B cell (primary cell): ENCODE results near the gene BZW1. TPM values are rescaled to one million over a fixed set of nuclear protein-coding genes. Genes with fewer than 3 reads are reported as not detected.

ENCODE experiments used
- ATAC-seq: fragments of 200-7000 bp; cut with Tn5 transposase; one replicate; pipeline ENCODE4 v1.10.0; 2021; ENCODE audit warnings: low read depth, mild to moderate bottlenecking, moderate number of reproducible peaks, moderate library complexity
- CTCF ChIA-PET: fragments of 350-600 bp; sonication (Branson Sonifier 250); formaldehyde crosslinking; loops from one replicate; lab custom pipeline; 2021; ENCODE audit warnings: antibody characterized with exemption, inconsistent platforms; lab: Charles Lee
- POLR2A ChIA-PET: fragments of 350-600 bp; sonication (Branson Sonifier 250); formaldehyde crosslinking; loops from one replicate; lab custom pipeline; 2021; ENCODE audit warnings: antibody characterized with exemption; lab: Charles Lee
- DNase-seq: peaks from one replicate; pipeline ENCODE4 v3.0.0; 2013
- H2AFZ ChIP-seq: 2 replicates; pipeline ENCODE4 v1.6.1; 2012; ENCODE audit warnings: mild to moderate bottlenecking, low read depth, low read length; ENCODE audit not compliant: insufficient read depth, poor library complexity, severe bottlenecking
- H3K27ac ChIP-seq, 2 donors: 1 replicate in 1 of 2; 2 replicates in 1 of 2; pipeline ENCODE4 v1.5.1; 2012 to 2013; ENCODE audit warnings: low read length in 2 of 2, mild to moderate bottlenecking in 2 of 2, moderate library complexity in 1 of 2
- H3K27me3 ChIP-seq, 4 experiments: fragments of 200-600 bp in 1 of 4; sonication (generic) in 1 of 4; replicated peaks in 1 of 4; 1 replicate in 2 of 4; 2 replicates in 2 of 4; pipeline versions ENCODE4 v1.6.1 to v1.7.0; 2013 to 2016; ENCODE audit warnings: low read length in 3 of 4, mild to moderate bottlenecking in 2 of 4, mixed read lengths in 1 of 4, moderate library complexity in 1 of 4; ENCODE audit not compliant: insufficient read depth in 4 of 4, control insufficient read depth in 3 of 4; ENCODE audit errors: control extremely low read depth in 1 of 4
- H3K36me3 ChIP-seq, 2 experiments: replicated peaks in 1 of 2; 1 replicate in 1 of 2; 2 replicates in 1 of 2; pipeline versions ENCODE4 v1.6.1 to v1.7.1; 2013; ENCODE audit warnings: low read length in 1 of 2; ENCODE audit not compliant: insufficient read depth in 2 of 2, control insufficient read depth in 1 of 2; ENCODE audit errors: control extremely low read depth in 1 of 2, extremely low read depth in 1 of 2
- H3K4me1 ChIP-seq, 2 donors: fragments of 200-600 bp in 1 of 2; sonication (generic) in 1 of 2; 1 replicate in 1 of 2; 2 replicates in 1 of 2; pipeline versions ENCODE4 v1.5.1 to v1.6.1; 2013 to 2017; ENCODE audit warnings: low read length in 2 of 2; ENCODE audit not compliant: control insufficient read depth in 2 of 2, insufficient read depth in 2 of 2
- H3K4me2 ChIP-seq: replicated peaks from 2 replicates; pipeline ENCODE3; 2012; ENCODE audit warnings: mild to moderate bottlenecking, low read depth, low read length; ENCODE audit not compliant: poor library complexity, severe bottlenecking
- H3K4me3 ChIP-seq, 5 experiments: fragments of 200-600 bp in 1 of 5; sonication (generic) in 1 of 5; 1 replicate in 3 of 5; 2 replicates in 2 of 5; pipeline versions ENCODE4 v1.5.1 to v1.7.0; 2011 to 2016; ENCODE audit warnings: low read length in 4 of 5, mild to moderate bottlenecking in 4 of 5, low read depth in 2 of 5, control low read depth in 1 of 5, moderate library complexity in 1 of 5; ENCODE audit not compliant: insufficient read depth in 1 of 5; ENCODE audit errors: control extremely low read depth in 1 of 5, extremely low read depth in 1 of 5
- H3K79me2 ChIP-seq: fragments of 200-600 bp; sonication (generic); one replicate; pipeline ENCODE4 v1.6.0; 2016; ENCODE audit warnings: low read length; ENCODE audit not compliant: control insufficient read depth, insufficient read depth
- H3K9ac ChIP-seq: fragments of 200-600 bp; sonication (generic); 2 replicates; pipeline ENCODE4 v1.6.1; 2017; ENCODE audit warnings: mild to moderate bottlenecking, low read length, moderate library complexity
- H3K9me3 ChIP-seq, 3 donors: one replicate each; pipeline versions ENCODE4 v1.6.1 to v1.7.1; 2013; ENCODE audit warnings: low read length in 2 of 3; ENCODE audit not compliant: control insufficient read depth in 2 of 3, insufficient read depth in 1 of 3; ENCODE audit errors: control extremely low read depth in 1 of 3
- H4K20me1 ChIP-seq: 2 replicates; pipeline ENCODE4 v1.6.0; 2012; ENCODE audit warnings: mild to moderate bottlenecking, low read length; ENCODE audit not compliant: insufficient read depth, control insufficient read depth, poor library complexity, severe bottlenecking
- H3K27ac Mint-ChIP-seq: one replicate; pipeline ENCODE4 v1.8.0; 2021; ENCODE audit warnings: mixed read lengths
- H3K27me3 Mint-ChIP-seq: one replicate; pipeline ENCODE4 v1.8.0; 2021; ENCODE audit warnings: mixed read lengths
- H3K4me1 Mint-ChIP-seq: one replicate; pipeline ENCODE4 v1.8.0; 2021; ENCODE audit warnings: mixed read lengths
- H3K4me3 Mint-ChIP-seq: one replicate; pipeline ENCODE4 v1.8.0; 2021; ENCODE audit warnings: mixed read lengths
- H3K9me3 Mint-ChIP-seq: one replicate; pipeline ENCODE4 v1.8.0; 2022; ENCODE audit warnings: mixed read lengths; ENCODE audit not compliant: insufficient read depth
- EZH2 ChIP-seq: IDR thresholded peaks from 2 replicates; pipeline ENCODE4 v1.6.1; 2012; ENCODE audit warnings: borderline replicate concordance, low read depth, mild to moderate bottlenecking, moderate library complexity, low read length; ENCODE audit not compliant: insufficient read depth, poor library complexity, severe bottlenecking
- WGBS: methylation state at CpG from one replicate; pipeline ENCODE4 v1.1.5; 2013; ENCODE audit warnings: missing lambda C conversion rate; ENCODE audit not compliant: insufficient coverage; 5-methylcytosine and 5-hydroxymethylcytosine counted together
- intact Hi-C: fragments of 100-400 bp; cut with micrococcal nuclease; formaldehyde crosslinking; loops from one replicate; pipeline ENCODE4 v1.10.0; 2022
- polyA plus RNA-seq: library from polyadenylated mRNA; depleted of rRNA; stranded (reverse); fragments of >200 nt; gene quantifications from 2 replicates; pipeline ENCODE4 v1.2.3, GENCODE V29; 2012
- total RNA-seq, 2 donors: library from RNA; stranded (reverse); fragments of 120-200 nt in 1 of 2; gene quantifications; 1 replicate in 1 of 2; 2 replicates in 1 of 2; pipeline versions ENCODE4 v1.2.3 to v1.2.4, GENCODE V29; 2013 to 2022
- TF ChIP-seq, protein P1 (sequence below): fragments of 200-600 bp; IDR thresholded peaks from one replicate; pipeline ENCODE4 v1.8.0; 2022; ENCODE audit warnings: antibody characterized with exemption, mild to moderate bottlenecking

BZW1 gene
- total and polyA plus RNA-seq, 2 donors (not counting 1 experiment from before 2014, with no cell fraction given) = 53.8 to 109 TPM

DNA sequence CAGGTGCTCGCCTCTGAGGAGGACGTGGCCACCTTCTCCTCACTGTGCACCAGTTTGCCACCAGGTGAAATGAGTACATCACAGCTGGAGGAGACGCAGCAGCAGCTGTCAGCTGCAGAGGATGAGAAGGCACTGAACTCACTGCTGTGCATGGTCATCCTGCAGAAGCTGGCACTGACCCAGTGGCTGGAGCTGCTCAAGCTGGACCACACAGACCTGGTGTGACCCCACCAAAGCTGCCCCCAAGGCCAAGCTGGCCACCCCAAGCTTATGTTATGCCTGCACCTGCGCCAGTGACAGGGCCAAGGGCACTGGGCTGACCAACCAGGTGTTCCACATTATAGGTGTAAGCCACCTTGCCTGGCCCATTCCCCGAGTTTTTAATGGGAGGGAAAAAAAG, 33.5 kb downstream of the BZW1 start:
- Mint-ChIP-seq H3K4me3 (no peak overlapping the region), H3K27me3 (no peaks in the 10 kb centered on the region), H3K27ac (no peak overlapping the region), H3K9me3 (no peaks in the 10 kb centered on the region), H3K4me1 (no peaks in the 10 kb centered on the region)
- Histone ChIP-seq H2AFZ (no peak overlapping the region), H3K36me3 (no peaks in the 10 kb centered on the region), H3K9ac (no peak overlapping the region), H3K9me3 (no peaks in the 10 kb centered on the region), H3K4me1 (no peaks in the 10 kb centered on the region), H3K4me2 (no peak overlapping the region), H3K79me2 (no peaks in the 10 kb centered on the region), H3K27ac (no peak overlapping the region), H3K4me3 (no peak overlapping the region), H4K20me1 (no peaks in the 10 kb centered on the region), H3K27me3 (no peaks in the 10 kb centered on the region)
- POLR2A ChIA-PET = interaction anchor here (1.4 kb wide), 1 partner anchor 19 kb away, joined by 4 read pairs; the partner anchor contains the start of gene CLK1
- no peak for ATAC-seq
- CTCF ChIA-PET = no interaction called here
- TF ChIP-seq, protein P1, sequence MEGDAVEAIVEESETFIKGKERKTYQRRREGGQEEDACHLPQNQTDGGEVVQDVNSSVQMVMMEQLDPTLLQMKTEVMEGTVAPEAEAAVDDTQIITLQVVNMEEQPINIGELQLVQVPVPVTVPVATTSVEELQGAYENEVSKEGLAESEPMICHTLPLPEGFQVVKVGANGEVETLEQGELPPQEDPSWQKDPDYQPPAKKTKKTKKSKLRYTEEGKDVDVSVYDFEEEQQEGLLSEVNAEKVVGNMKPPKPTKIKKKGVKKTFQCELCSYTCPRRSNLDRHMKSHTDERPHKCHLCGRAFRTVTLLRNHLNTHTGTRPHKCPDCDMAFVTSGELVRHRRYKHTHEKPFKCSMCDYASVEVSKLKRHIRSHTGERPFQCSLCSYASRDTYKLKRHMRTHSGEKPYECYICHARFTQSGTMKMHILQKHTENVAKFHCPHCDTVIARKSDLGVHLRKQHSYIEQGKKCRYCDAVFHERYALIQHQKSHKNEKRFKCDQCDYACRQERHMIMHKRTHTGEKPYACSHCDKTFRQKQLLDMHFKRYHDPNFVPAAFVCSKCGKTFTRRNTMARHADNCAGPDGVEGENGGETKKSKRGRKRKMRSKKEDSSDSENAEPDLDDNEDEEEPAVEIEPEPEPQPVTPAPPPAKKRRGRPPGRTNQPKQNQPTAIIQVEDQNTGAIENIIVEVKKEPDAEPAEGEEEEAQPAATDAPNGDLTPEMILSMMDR = no peak
- no peak for TF ChIP-seq EZH2
- intact Hi-C loops = no loop called here
- WGBS = 94% methylated on average over 5 of the region's 5 CpGs
- DNase-seq = no peak

DNA sequence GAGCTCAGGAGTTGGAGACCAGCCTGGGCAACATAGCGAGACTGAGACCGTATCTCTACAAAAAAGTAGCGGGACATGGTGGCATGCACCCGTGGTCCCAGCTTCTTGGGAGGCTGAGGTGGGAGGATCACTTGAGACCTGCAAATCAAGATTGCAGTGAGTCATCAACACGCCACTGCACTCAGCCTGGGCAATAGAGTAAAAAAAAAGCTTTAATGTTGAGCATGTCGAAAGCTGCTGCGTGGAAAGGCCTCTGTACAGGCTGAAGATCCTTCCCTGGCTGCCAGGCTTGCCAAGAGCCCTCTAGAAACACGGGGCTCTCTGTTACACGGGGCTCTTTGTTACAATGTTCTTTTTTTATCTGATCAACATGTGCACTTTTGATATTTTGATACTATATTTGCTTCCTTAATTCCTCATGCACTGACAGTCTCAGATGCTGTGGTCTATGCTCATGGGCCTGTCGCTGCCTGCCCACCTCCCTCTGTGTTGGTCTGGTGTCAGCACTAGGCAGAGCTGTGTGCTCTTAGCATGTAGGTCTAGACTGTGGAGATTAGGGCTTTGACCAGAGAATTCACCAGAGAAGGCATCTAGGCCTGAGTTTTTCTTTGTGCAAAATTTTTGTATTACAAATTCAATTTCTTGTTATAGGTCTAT, 34.1 kb downstream of the BZW1 start:
- DNase-seq = no peak
- no peaks in the 10 kb centered on the region for H4K20me1 ChIP-seq
- H3K9ac ChIP-seq = no peak overlapping the region
- no peak for TF ChIP-seq EZH2
- TF ChIP-seq, protein P1 = no peak
- H3K27me3 ChIP-seq = no peaks in the 10 kb centered on the region
- POLR2A ChIA-PET = interaction anchor here (0.7 kb wide), 1 partner anchor 20 kb away, joined by 3 read pairs; no protein-coding TSS in a partner anchor
- no peak overlapping the region for H3K27ac ChIP-seq
- H3K4me3 Mint-ChIP-seq = no peak overlapping the region
- H3K9me3 ChIP-seq = no peaks in the 10 kb centered on the region
- 98% methylated on average over 7 of the region's 10 CpGs for WGBS
- H3K27ac Mint-ChIP-seq = no peak overlapping the region
- no peaks in the 10 kb centered on the region for H3K4me1 ChIP-seq
- H3K36me3 ChIP-seq = peaks cover 0 to 5% of the 10 kb centered on the region in 2 experiments
- no peaks in the 10 kb centered on the region for H3K79me2 ChIP-seq
- intact Hi-C loops = no loop called here
- CTCF ChIA-PET = no interaction called here
- no peak overlapping the region for H2AFZ ChIP-seq
- H3K27me3 Mint-ChIP-seq = no peaks in the 10 kb centered on the region
- no peaks in the 10 kb centered on the region for H3K4me1 Mint-ChIP-seq
- no peak overlapping the region for H3K4me2 ChIP-seq
- no peak overlapping the region for H3K4me3 ChIP-seq
- no peaks in the 10 kb centered on the region for H3K9me3 Mint-ChIP-seq
- ATAC-seq = no peak
